GM18507 (cell line): ENCODE results near the gene PPM1J.

Experiments
- DNase-seq: peaks from one replicate; pipeline ENCODE4 v3.0.0; 2011; ENCODE audit warnings: low read depth; ENCODE audit not compliant: insufficient read length; ENCODE audit errors: extremely low spot score
- FAIRE-seq: peaks from 2 replicates; lab custom pipeline; 2011; peaks lifted over from hg19 to GRCh38; lab: Jason Lieb, UNC

Gene PPM1J

GRCh38 chr1:112693821-112694220 lies 21.3 kb downstream of the PPM1J start:
- DNase-seq, result no peak
- no peak for FAIRE-seq

GRCh38 chr1:112692681-112693080 lies 22.5 kb downstream of the PPM1J start:
- FAIRE-seq, result no peak
- no peak for DNase-seq

- FAIRE-seq, result no peak
- DNase-seq, result no peak
These were observed 25.3 kb downstream of the PPM1J start for GRCh38 chr1:112689842-112690237.

- no peak for DNase-seq
These were observed 25.8 kb downstream of the PPM1J start for GRCh38 chr1:112689196-112689841.

GRCh38 chr1:112688781-112689193 lies 26.3 kb downstream of the PPM1J start:
- no peak for DNase-seq
- FAIRE-seq, result no peak

More at GRCh38 chr1:112689196-112689841, 25.8 kb downstream of the PPM1J start:
- no peak for FAIRE-seq

- no peak for FAIRE-seq
- DNase-seq, result no peak
These were observed 27.2 kb downstream of the PPM1J start for GRCh38 chr1:112687785-112688496.

GRCh38 chr1:112687361-112687760 lies 27.8 kb downstream of the PPM1J start:
- FAIRE-seq (no peak), DNase-seq (no peak)

- FAIRE-seq, result no peak
- DNase-seq, result no peak
These were observed 28.3 kb downstream of the PPM1J start for GRCh38 chr1:112686835-112687234.

GRCh38 chr1:112686417-112686816 lies 28.7 kb downstream of the PPM1J start:
- DNase-seq, result no peak
- FAIRE-seq, result no peak

GRCh38 chr1:112685913-112686312 lies 29.2 kb downstream of the PPM1J start:
- no peak for FAIRE-seq
- DNase-seq, result no peak

GRCh38 chr1:112678605-112679004 lies 36.5 kb downstream of the PPM1J start:
- DNase-seq (no peak), FAIRE-seq (no peak)

- FAIRE-seq, result no peak
- DNase-seq, result no peak
These were observed 37.6 kb downstream of the PPM1J start for GRCh38 chr1:112677501-112677900.

- FAIRE-seq, result no peak
These were observed 38.6 kb downstream of the PPM1J start for GRCh38 chr1:112676543-112676942.

GRCh38 chr1:112675728-112676381 lies 39.3 kb downstream of the PPM1J start:
- DNase-seq (no peak), FAIRE-seq (no peak)

More at GRCh38 chr1:112676543-112676942, 38.6 kb downstream of the PPM1J start:
- DNase-seq, result no peak

GRCh38 chr1:112674986-112675727 lies 40.0 kb downstream of the PPM1J start:
- DNase-seq (peak; percentile 26), FAIRE-seq (no peak)

- FAIRE-seq (peak; percentile 69), DNase-seq (peak; percentile 50)
These were observed 40.6 kb downstream of the PPM1J start, which contains the start of gene MOV10 for GRCh38 chr1:112674440-112674985. MOV10 (plus strand) TSS chr1:112674659; CDS start chr1:112674913, 254 bp downstream.

- DNase-seq (no peak), FAIRE-seq (no peak)
These were observed 41.3 kb downstream of the PPM1J start for GRCh38 chr1:112673592-112674439.

- DNase-seq (no peak), FAIRE-seq (no peak)
These were observed 42.3 kb downstream of the PPM1J start for GRCh38 chr1:112672842-112673241.

- DNase-seq, result no peak
- no peak for FAIRE-seq
These were observed 43.1 kb downstream of the PPM1J start for GRCh38 chr1:112672009-112672408.
